HG03520 (cell line): ENCODE measurements around the gene BCKDHA.
"Not testable (repeated sequence)": the region's sequence is repeated elsewhere in the genome, so short reads cannot be mapped to it uniquely, and the experiment has no call there.

Experiments used
- ATAC-seq: cut with Tn5 transposase; IDR thresholded peaks from one replicate; pipeline ENCODE4 v1.9.1; 2021; ENCODE audit warnings: mild to moderate bottlenecking, moderate library complexity; ENCODE audit not compliant: unreplicated experiment

The BCKDHA gene

DNA sequence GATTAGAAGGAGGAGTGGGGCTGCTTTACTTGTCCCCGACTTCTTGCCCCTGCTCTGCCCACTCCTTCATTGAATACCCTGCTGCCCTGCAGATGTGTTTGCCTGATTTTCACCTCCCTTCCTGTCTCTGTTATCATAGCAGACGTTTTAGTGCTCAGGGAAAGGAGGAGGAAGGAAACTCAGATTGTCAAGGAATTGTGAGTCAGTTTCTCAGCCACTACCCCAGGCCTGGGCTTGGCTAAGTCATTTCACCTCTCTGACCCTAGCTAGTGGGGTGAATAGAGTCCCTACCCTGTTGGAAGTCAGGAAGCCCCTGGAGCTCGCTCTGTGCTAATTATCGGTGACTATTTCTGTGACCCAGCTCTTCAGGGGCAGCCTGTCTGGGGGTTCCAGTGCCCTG lies 3.9 kb downstream of the BCKDHA start:
- no peak for ATAC-seq

DNA sequence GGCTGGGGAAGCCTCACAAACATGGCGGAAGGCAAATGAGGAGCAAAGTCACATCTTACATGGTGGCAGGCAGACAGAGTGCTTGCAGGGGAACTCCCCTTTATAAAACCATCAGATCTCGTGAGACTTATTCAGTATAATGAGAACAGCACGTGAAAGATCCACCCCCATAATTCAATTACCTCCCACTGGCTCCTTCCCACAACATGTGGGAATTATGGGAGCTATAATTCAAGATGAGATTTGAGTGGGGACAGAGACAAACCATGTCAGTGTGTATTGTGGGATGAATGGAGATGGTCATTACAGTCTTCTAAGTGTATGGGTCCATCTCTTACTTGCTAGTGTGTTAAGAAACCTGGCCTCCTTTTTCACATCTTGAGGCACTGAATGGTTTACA lies 4.4 kb downstream of the BCKDHA start:
- no peak for ATAC-seq

DNA sequence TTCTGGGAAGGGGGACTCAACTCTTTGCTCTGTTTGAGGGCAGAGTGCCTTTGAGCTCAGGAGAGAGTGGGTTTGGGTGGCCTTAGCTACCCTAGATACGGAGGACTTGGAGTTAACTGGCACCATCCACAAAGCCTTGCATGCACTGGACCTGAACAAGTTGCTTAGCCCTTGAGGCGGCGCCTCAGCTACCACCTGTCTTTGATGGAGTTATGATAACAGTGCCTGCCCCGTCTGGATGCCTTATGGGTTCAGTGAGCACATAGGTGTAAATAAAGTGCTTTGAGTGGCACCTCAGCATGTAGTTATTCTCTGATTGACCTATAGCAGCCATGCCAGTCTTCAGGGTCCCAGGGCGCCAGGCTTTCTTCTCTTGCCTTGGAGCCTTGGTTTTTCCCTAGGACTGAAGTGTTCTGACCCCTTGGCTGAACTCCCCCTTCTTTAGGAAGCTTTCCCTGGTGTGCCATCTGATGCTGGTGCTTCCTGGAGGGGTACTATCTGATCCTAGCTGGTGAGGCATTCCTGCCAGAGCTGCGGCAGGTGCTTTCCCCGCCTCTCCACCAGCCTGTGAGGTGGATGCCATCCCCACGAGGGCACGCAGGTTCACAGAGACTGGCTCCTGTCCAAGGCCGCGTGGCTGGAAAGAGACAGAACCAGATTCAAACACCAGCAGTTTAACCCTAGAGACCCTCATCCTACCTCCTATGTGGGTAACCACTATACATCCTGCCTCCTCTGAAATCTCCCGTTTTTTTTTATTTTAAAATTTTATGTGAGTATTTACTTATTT lies 5.8 kb downstream of the BCKDHA start:
- ATAC-seq: no peak

DNA sequence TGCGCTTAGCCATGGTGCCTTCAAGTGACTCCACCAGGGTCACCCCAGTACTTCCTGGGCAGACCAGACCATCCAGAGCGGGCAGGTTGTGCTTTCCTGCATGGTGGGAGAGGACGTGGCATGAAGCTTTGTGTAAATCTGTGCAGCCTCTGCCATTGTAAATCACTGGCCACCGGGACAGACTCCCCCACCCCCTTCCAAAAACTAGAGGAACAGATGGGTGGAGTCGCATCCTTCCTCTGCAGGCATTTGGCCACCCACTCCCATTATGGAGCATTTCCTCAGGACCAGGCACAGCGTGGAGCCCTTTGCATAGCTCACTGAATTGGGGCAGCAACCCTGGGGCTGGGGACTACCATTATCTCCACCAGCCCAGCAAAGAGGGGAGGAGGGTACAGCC lies 8.2 kb downstream of the BCKDHA start:
- no peak for ATAC-seq

DNA sequence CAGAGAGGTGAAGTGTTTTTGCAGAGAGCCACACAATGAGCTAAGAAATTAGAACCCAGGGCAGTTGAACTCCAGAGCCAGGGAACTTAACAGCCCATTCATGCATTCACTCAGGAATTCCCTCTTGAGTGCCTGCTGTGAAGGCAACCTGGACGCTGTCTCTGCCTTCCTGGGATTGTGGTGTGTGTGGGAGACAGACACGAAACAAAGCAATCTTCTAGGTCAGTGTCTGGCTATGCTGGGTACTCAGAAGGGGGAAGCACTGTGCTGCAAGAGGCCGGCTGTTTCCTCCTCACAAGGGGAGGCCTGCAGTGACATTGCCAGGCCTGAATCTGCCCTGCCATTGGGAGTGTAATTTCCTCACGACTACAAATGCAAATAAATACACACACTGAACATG lies 9.7 kb downstream of the BCKDHA start:
- ATAC-seq: no peak

DNA sequence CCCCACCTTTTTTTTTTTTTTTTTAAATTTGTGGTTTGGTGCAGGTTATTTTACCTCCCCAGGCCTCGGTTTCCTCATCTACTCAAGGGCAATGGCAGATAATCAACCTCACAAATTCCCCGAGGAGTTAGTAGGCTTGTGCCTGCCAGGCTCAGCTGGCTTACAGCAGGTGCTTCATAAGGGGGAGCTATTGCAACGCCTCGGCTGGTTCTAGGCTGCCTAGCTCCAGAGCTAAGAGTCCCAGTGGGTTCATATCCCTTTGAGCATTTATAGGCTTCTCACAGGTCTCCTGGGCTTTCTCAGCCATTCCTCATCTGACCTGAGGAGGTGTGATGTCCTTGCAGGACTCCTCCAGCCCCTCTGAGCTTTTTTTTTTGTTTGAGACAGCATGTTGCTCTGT lies 10.6 kb downstream of the BCKDHA start:
- no peak for ATAC-seq

DNA sequence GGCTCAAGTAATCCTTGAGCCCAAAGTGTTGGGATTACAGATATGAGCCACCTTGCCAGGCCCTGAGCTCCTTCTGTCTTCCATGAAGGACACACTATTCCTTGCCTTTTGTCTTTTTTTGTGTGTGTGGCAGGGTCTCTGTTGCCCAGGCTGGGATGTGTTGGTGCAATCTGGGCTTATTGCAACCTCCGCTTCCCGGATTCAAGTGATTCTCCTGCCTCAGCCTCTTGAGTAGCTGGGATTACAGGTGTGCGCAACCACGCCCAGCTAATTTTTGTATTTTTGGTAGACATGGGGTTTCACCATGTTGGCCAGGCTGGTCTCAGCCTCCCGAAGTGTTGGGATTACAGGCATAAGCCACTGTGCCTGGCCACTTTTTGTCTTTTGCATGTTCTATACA lies 11.2 kb downstream of the BCKDHA start:
- not testable (repeated sequence) for ATAC-seq

DNA sequence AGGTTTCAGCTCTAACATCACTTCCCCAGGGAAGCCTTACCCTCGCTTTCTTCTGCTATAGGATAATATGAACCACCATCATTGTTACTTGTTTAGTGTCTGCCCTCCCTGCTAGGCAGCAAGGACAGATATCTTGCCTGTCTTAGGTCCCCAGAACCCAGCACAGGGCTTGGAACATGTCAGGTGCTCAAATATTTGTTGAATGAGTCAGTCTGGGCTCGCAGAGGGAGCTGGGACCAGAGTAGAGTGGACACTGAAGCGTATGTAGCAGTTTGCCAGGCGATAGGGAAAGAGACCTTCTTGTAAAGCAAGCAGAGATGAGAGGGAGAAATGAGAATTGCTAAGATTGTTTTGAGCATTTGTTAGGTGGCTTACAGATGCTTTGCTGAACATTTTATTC lies 11.7 kb downstream of the BCKDHA start:
- no peak for ATAC-seq

DNA sequence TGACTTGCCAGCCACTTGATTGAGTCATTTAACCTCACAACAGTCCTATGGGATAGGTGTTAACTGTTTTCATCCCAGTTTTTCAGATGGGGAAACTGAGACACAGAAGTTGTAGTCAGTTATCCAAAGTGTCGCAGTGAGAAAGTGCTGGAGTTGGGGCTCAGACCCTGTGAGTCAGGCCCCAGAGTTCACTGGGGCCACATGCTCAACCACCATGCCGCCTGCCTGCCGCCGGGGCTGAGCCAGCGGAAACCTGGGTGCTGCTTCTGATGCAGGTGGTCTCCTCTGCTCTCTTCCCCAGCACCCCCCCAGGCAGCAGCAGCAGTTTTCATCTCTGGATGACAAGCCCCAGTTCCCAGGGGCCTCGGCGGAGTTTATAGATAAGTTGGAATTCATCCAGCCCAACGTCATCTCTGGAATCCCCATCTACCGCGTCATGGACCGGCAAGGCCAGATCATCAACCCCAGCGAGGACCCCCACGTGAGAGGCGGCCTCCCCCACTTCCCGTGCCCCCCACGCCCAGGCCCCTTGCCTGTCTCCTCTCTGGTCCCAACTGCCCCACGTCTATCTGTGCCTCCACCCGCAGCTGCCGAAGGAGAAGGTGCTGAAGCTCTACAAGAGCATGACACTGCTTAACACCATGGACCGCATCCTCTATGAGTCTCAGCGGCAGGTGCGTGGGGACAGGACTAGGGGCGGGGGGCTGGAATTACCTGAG lies 12.9 kb downstream of the BCKDHA start:
- ATAC-seq: no peak

DNA sequence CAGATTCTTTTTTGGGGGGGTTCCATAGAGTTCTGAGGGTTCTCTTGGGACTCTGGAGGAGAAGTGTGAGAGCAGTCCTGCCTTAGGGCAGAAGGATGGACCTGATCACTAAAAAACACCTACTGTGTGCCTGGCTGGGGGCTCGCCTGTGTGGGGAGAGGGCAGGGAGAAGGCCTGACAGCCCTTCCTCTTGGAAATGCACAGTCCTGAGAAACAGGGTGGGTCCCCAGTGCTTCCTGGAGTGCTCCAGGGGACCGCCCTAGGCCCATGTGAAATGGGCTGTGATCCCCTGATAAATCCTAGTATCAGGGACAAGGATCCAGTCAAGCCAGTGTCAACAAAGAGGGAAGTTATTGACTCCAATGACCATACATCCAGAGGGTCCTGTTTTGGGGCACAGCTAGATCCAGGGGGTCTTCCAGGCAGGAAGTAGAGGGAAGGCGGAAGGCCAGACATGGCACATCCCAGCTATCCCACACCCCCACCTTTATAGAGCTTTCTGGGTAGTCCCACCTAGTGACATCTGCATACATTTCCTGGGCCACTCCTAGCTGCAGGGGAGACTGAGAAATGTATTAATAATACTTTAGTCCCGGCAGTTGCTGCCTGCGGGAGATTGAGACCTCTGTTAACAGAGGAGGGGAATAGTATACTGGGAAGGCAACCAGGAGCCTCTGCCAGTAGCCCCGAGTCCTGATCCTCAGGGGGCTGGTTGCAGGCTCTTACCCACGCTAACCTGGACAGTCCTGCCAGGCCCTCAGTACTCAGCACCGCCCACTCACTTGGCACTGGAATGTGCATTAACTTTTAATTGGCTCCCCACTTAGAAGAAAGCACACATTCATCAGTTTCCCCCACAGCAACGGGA lies 13.7 kb downstream of the BCKDHA start:
- no peak for ATAC-seq

DNA sequence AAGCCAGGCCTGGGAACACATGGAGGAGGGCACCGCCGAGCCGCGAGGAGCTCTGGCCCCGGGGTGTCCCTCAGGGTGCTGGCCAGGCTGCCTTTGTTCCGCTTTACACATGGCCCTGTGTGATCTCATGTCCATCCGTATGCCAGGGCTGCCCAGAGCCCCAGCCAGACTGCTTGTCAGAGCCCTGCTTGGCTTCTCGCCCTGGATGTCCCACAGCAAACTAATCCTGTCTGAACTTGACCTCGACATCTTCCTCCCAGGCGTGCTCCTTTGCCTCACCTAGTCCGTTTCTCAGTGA lies 14.3 kb downstream of the BCKDHA start:
- no peak for ATAC-seq

DNA sequence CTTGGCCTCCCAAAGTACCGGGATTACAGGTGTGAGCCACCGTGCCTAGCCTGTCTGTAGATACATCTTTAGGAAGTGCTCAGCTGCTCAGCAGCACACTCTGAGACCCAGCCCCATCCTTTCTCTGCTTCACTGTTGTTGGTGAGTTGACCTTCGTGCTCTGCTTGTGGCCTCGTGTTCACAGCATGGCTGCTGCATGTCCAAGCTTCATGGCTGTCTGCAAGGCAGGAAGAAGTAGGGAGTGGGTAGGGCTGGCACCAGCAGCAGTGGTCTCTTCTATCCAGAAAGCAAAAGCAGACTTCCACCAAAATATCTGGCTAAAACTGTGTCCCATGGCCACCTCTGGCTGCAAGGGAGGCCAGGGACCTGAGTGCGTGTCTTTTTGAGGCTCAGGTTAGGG lies 15.3 kb downstream of the BCKDHA start:
- no peak for ATAC-seq

DNA sequence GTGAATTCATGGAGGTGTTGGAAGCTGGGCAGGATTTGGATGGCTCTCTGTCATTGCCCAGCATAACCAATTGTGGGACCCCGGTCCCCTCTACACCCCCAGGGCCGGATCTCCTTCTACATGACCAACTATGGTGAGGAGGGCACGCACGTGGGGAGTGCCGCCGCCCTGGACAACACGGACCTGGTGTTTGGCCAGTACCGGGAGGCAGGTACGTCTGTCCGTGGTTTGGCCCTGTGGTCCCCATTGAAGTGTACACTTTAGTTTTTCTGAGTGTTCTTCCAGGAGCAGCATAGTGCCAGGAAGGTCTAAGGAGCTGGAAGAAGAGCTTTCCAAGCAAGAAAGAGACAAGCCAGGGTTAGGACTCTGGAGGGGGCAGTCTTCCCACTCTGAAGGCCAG lies 16.3 kb downstream of the BCKDHA start:
- no peak for ATAC-seq

DNA sequence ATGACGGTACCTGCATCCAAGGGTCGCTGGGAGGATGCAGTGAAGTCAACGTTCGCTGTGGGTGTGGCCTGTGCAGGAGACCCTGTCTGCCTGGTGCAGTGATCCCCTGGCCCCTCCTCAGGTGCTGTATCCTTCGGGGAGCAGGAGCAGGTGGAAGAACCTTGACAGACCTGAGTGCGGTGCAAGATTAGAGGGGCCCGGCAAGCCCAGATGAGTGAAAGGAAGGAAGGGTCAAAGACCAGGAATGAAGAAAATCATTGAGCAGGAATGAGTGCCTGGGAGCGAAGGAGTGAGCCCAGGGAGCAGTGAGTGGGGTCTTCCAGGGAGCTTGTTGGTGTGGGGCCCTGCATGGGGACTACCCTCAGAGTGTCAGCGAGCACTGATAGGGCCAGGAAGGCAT lies 16.8 kb downstream of the BCKDHA start:
- no peak for ATAC-seq

DNA sequence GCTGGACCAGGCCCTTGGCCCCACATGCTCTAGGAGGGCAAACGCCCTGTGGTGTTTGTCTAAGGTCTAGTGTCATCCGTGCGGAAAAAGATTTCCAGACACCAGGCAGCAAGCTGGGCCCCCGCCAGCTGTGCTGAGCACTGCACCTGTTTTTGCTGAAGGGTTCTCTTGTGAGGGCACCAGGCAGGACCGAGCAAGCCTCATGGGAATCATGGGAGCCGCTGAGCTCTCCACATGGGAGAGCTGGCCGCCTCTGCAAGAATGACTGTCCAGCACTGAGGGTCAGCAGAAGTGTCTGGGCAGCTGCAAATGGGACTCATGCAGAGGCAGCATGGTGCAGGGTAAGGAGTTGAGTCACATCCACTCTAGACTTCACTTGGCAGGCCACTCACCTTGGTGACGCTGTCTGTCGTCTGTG lies 17.5 kb downstream of the BCKDHA start:
- no peak for ATAC-seq

DNA sequence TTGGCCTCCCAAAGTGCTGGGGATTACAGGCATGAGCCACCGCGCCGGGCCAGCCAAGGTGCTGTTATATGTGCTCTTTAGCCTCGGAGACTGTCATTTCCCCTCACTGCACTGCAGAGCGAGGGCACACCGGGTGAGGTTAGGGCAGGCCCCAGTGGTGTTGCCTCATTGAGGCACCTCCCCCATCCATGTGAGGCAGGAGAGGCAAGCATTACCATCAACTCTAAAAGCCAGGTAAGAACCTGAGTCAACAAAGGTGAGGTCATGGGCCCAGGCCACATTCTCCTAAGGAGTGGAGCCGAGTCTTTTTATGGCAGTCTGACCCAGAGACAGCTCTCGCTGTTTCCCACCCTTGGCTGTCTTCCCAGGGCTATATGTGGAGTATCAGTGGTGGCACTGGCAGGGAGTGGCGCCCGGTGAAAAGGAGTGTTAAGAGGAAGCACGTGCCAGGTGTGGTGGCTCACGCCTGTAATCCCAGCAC lies 18.6 kb downstream of the BCKDHA start:
- no peak for ATAC-seq

DNA sequence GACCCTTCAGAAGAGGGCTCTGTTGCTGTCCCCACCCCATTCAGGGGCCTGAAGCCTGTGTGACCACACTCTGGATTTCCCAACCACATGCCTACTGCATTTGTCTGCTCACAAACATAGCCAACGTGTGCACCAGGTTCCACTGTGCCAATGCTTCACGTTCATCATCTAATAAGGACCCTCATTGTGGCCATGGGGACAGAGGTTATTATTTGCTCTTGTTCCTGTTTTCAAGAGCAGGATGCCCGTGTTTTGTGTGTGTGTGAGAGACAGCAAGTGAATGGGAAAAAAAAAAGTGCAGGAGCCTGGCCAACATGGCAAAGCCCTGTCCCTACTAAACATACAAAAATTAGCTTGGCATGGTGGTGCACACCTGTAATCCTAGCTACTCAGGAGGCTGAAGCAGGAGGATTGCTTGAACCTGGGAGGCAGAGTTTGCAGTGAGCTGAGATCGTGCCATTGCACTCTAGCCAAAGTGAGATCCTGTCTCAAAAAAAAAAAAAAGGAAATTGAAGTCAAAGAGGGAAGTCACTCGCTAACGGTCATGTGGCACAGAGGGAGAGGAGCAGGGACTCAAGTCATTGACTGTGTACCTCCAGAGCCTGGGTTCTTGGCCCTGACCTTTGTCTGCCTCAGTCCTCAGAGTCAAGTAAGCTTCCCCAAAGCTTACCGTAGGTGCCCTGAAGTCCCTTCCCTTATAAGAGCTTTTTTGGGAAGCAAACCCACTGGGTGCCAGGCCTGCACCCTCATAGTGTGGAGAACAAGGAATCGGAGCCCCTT lies 22.7 kb downstream of the BCKDHA start:
- ATAC-seq: no peak

DNA sequence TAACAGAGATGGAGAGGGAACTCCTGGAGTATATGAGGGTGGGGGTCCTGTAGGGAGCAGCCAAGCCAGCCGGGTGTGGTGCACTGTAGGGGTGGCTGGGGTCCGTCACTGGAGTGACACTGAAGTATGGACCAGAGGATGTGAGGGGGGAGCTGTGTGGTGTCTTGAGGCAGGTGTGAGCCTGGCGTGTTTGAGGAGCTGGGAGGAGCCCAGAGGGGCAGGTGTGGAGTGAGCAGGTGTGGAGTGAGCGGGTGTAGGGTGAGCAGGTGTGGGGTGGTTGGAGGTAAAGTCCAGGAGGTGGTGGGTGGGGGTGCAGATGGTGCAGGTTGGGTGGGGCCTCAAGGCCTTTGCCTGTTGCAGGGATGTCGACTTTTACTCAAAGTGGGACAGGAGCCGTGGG lies 23.7 kb downstream of the BCKDHA start:
- no peak for ATAC-seq

DNA sequence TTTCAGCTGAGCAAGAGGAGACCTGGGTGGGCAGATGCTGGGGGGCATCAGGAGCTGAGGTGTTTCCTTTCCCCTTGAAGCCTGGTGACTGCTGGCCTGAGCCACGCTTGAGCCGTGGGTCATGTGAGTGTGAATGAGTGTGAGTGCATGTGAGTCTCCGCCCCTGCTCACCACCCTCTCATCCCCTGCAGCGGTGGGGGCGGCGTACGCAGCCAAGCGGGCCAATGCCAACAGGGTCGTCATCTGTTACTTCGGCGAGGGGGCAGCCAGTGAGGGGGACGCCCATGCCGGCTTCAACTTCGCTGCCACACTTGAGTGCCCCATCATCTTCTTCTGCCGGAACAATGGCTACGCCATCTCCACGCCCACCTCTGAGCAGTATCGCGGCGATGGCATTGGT lies 24.4 kb downstream of the BCKDHA start:
- no peak for ATAC-seq

DNA sequence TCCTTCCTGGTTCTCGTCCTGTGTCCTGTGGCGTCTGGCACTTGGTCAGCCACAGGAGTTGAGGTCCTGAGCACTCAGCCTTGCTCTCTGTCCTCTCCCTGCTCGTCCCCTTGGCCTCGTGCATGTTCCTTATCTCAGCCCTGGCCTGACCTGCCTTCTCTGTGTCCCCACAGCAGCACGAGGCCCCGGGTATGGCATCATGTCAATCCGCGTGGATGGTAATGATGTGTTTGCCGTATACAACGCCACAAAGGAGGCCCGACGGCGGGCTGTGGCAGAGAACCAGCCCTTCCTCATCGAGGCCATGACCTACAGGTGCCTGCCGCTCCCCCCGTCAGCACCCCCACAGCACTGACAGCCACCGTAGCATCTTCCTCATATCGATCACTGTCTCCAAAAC lies 24.8 kb downstream of the BCKDHA start:
- no peak for ATAC-seq

DNA sequence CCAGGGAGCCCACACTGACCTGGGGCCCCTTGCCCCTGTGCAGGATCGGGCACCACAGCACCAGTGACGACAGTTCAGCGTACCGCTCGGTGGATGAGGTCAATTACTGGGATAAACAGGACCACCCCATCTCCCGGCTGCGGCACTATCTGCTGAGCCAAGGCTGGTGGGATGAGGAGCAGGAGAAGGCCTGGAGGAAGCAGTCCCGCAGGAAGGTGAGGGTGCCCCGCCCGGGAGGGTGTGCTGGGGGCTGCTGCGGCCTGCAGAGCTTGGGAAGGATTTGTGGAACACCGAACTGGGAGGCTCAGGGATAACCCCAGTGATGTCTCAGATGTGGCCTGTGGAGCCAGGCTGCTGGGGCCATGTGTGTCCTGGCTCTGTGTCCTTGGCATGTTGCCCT lies 25.3 kb downstream of the BCKDHA start:
- ATAC-seq: no peak
